HFF-Myc (cell line): Measurements from ENCODE around the gene KREMEN2.

ENCODE experiments used
- DNase-seq: peaks from one replicate; pipeline ENCODE4 v3.0.0-alpha.2; 2011; ENCODE audit warnings: low read depth; ENCODE audit errors: extremely low read depth
- H3K4me3 ChIP-seq: replicated peaks from 2 replicates; pipeline ENCODE4 v1.5.1; 2011; ENCODE audit warnings: low read depth, mild to moderate bottlenecking, control low read depth, low read length
- TF ChIP-seq, protein P1 (sequence below): IDR thresholded peaks from 2 replicates; pipeline ENCODE4 v1.5.1; 2012; ENCODE audit warnings: mild to moderate bottlenecking, low read depth, low read length, control low read depth; ENCODE audit errors: missing control alignments

Gene KREMEN2

DNA sequence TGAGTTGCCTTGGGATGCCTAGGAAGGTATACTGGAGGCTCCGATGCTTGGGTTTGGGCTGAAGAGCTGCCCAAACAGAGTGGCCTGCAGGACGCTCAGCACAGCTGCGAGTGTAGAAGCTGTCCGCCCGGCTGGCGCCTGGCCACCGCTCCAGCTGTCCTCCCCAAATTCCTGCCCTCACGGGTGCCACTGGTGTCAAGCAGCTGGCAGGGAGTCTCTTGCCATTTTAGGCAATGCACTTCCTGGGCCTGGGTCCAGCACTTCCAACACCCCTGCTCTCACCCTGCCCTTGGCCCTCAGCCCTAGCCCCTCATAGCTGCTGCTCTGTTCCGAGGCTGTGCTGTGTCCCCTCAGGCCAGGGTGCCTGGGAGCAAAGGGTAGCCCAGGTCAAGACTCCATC is 21.4 kb downstream of the KREMEN2 start:
- DNase-seq = no peak
- TF ChIP-seq, protein P1, sequence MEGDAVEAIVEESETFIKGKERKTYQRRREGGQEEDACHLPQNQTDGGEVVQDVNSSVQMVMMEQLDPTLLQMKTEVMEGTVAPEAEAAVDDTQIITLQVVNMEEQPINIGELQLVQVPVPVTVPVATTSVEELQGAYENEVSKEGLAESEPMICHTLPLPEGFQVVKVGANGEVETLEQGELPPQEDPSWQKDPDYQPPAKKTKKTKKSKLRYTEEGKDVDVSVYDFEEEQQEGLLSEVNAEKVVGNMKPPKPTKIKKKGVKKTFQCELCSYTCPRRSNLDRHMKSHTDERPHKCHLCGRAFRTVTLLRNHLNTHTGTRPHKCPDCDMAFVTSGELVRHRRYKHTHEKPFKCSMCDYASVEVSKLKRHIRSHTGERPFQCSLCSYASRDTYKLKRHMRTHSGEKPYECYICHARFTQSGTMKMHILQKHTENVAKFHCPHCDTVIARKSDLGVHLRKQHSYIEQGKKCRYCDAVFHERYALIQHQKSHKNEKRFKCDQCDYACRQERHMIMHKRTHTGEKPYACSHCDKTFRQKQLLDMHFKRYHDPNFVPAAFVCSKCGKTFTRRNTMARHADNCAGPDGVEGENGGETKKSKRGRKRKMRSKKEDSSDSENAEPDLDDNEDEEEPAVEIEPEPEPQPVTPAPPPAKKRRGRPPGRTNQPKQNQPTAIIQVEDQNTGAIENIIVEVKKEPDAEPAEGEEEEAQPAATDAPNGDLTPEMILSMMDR = no peak
- H3K4me3 ChIP-seq = no peak overlapping the region

DNA sequence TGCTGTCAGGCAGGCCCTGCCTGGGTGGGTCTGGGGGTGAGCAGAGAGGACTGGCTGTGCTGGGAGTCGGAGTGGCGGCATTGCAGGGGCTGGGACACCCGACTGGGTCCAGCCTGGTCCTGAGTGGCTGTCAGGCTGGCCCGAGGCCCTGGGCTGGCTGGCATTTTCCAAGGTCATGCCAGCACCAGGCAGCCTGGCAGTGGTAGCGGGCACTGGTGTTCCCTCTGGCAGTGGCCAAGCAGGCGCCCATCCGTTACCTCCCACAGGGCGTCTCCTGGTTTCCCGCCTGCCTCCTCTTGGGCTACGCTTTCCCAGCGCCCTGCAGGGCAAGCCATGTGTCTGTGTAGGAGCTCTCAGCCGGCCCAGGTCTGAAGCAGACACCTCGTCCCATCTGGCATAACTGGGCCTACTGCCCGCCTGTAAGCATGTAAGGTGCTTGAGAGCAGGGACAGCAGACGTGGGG is 21.8 kb downstream of the KREMEN2 start:
- TF ChIP-seq, protein P1 = no peak
- no peak overlapping the region for H3K4me3 ChIP-seq
- no peak for DNase-seq

DNA sequence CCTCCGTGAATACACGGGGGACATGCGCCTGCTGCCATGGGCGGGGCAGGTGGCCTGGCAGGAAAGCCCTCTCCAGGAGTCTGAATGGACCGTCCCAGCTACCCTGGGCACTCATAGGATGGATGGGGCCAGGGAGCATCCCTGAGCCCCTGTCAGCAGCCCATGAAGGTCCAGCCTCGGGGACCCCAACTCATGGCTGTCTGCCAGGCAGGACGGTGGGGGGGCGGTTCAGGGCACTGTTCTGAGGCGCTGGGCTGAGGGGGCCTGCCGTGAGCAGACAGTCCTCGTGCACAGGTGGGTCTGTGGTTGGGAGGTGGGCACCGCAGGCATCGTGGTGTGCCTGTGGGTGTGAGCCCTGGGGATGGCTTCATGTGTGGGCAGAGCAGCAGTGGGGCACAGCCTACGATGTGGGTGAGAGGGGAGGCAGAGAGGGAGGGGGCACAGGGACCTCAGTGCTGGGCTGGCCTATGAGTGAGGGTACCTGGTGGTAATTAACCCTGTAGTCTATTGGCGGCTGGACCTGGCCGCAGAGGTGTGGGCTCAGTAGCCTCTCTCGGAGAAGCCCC is 22.6 kb downstream of the KREMEN2 start:
- H3K4me3 ChIP-seq = no peak overlapping the region
- no peak for DNase-seq
- TF ChIP-seq, protein P1 = no peak

DNA sequence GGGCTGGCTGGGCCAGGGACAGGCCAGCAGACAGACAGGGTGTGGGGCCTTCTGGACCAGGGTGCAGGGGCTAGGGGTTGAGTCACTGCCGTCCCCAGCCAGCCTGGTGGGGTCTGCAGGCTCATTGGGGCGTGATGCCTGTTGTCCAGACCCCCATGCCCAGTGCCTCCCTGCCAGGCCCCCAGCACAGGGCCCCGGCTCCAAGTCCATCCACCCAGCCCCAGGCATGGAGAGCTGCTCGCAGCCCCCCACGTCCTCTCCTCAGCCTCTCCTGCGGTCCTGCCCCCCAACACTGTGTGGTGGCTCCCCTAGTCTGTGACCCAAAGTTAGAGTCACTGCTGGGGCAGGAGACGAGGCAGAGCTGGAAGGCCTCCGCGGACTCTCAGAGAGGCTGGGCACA is 23.2 kb downstream of the KREMEN2 start:
- TF ChIP-seq, protein P1 = no peak
- DNase-seq = no peak
- no peak overlapping the region for H3K4me3 ChIP-seq

DNA sequence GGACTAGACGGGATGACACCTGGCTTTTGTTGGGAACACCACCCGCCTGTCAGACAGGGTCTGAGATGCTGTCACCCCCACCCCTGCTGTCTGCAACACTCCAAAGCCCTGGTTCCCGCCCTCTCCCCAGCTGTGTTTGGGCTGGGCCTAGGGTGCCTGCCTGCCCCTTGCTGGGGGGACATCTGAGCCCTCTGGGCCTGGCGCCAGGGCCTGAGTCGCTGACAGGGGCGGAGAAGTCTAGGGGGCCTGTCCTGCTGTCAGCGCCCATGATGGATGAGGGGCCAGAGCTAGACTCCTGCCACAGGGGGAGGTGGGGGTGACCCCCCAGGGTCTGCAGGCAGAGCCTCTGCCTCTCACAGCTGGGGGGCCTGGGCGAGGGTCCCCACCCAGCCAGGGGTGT is 23.8 kb downstream of the KREMEN2 start:
- TF ChIP-seq, protein P1 = no peak
- DNase-seq = no peak

DNA sequence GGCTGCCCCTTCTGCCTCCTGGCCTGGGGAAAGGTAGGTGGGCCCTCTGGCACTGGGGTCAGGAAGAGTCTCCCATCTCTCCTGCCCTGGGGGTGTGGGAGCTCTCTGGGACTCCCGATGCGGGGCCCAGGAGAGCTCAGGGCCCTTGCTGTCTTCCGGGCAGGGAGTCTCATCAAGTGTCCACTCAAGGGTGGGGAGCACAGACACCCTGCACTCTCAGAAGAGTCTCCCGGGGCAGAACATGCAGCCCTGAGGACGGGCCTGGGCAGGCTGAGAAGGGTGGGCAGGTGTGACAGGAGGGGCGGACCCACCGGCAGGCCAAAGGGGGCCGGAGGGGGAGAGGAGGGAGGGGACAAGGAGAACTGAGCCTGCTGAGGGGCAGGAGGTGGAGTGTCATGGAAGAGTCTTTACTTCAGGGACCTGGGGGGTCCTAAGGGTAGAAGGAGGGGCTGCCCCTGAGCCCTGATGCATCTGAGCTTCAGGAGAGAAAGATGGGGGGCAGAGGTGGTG is 24.6 kb downstream of the KREMEN2 start:
- TF ChIP-seq, protein P1 = no peak
- DNase-seq = no peak
- H3K4me3 ChIP-seq = no peak overlapping the region

More for the DNA sequence above, 23.8 kb downstream of the KREMEN2 start:
- no peak overlapping the region for H3K4me3 ChIP-seq

DNA sequence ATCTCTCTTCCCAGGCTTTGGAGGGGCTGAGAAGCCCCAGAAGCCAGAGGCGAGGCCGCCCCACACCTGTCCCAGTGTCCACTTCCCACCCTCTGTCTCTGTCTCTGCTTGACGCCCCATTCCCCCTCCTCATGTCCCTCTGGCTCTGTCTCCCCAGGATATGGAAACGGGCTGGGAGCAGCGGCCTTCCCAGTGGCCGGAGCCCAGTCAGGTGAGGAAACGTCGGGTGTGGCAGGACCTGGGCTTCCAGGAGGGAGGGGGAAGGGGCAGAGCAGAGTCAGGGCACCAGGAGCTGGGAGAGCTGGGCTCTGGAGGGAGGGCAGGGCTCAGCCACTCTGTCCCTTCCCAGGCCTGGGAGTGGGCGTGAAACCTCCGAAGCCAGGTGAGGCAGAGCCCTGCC is 26.8 kb downstream of the KREMEN2 start:
- TF ChIP-seq, protein P1 = no peak
- H3K4me3 ChIP-seq = no peak overlapping the region
- no peak for DNase-seq
